ENCODE results near the gene ADGRD2. TPM values are rescaled to one million over a fixed set of nuclear protein-coding genes. Genes with fewer than 3 reads are reported as not detected.

Gene ADGRD2
- total RNA-seq, 4 donors from 2014 or later, result not detected

DNA sequence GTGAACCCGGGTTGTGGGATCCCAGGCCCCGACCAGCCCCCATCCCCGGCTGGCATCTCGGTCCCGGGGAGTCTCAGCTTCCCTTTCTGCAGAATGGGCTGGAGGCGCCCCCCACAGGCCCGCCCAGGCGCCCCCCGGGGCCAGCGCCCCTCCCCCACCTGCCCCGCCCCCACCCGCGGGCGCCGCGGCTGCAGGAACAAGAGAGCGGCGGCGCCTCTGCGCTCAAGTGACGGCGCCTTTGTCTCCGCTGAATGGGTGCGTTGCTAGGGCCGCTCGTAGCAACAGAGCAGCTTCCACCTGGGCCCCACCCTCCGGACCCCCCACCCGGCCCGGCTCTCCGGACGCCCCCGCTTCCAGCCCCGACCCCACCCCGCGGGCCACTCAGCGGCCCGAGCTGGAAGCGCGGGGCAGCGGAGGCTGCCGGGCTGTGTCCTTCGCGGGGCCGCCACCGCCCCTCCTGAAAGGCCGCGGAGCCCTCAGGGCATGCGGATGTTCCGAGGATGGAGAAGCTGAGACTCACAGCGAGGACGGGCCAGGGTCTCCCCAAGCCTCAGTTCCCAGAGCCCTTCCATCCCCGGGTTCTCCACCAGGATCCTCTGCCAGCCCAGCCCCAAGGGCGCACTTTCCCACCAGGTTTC is 27.5 kb downstream of the ADGRD2 start:
- ATAC-seq (ENCODE audit: low FRiP score) (no peak), DNase-seq (ENCODE audit: low spot score) (no peak)
- TF ChIP-seq, protein P1, sequence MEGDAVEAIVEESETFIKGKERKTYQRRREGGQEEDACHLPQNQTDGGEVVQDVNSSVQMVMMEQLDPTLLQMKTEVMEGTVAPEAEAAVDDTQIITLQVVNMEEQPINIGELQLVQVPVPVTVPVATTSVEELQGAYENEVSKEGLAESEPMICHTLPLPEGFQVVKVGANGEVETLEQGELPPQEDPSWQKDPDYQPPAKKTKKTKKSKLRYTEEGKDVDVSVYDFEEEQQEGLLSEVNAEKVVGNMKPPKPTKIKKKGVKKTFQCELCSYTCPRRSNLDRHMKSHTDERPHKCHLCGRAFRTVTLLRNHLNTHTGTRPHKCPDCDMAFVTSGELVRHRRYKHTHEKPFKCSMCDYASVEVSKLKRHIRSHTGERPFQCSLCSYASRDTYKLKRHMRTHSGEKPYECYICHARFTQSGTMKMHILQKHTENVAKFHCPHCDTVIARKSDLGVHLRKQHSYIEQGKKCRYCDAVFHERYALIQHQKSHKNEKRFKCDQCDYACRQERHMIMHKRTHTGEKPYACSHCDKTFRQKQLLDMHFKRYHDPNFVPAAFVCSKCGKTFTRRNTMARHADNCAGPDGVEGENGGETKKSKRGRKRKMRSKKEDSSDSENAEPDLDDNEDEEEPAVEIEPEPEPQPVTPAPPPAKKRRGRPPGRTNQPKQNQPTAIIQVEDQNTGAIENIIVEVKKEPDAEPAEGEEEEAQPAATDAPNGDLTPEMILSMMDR (IDR thresholded peaks at IDR 0.05), result no peak

- TF ChIP-seq, protein P1 (IDR thresholded peaks at IDR 0.05), result no peak
- ATAC-seq (ENCODE audit: low FRiP score) (no peak), DNase-seq (ENCODE audit: low spot score) (no peak)
Observed at GRCh38 chr9:124478354-124478753, 28.1 kb downstream of the ADGRD2 start.

GRCh38 chr9:124479371-124479770 is 29.1 kb downstream of the ADGRD2 start:
- TF ChIP-seq, protein P1 (IDR thresholded peaks at IDR 0.05), result no peak
- DNase-seq (ENCODE audit: low spot score) (no peak), ATAC-seq (ENCODE audit: low FRiP score) (no peak)

- TF ChIP-seq, protein P1 (IDR thresholded peaks at IDR 0.05), result no peak
- no peak for ATAC-seq (ENCODE audit: low FRiP score)
- DNase-seq (ENCODE audit: low spot score), result no peak
Observed at GRCh38 chr9:124479947-124480620, 29.8 kb downstream of the ADGRD2 start.

DNA sequence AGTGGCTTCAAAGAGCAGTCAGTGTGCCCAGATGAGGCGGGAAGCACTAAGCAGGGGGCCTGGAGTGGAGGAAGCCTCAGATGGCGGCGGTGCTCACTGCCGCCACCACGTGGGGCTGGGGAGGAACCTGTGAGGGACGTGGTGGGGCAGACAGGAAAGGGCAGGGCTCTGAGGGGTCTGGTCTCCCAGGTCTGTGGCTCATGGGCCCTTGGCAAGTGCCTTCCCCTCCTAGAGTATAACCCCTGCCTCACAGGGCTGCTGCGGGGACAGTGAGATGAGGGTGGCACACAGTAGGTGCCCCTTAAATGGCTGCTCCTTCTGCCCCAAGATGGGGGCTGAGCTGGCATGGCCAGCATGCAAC is 30.4 kb downstream of the ADGRD2 start:
- no peak for ATAC-seq (ENCODE audit: low FRiP score)
- TF ChIP-seq, protein P1 (IDR thresholded peaks at IDR 0.05), result no peak
- DNase-seq (ENCODE audit: low spot score), result no peak

GRCh38 chr9:124481115-124481514 is 30.9 kb downstream of the ADGRD2 start:
- no peak for DNase-seq (ENCODE audit: low spot score)
- no peak for ATAC-seq (ENCODE audit: low FRiP score)

More at GRCh38 chr9:124481115-124481514, 30.9 kb downstream of the ADGRD2 start:
- TF ChIP-seq, protein P1 (IDR thresholded peaks at IDR 0.05), result no peak

Data from omental fat pad (tissue), 4 donors.